Lung (tissue), 12 donors: Measurements from ENCODE around the gene RIMS4. TPM values are rescaled to one million over a fixed set of nuclear protein-coding genes. Genes with fewer than 3 reads are reported as not detected.

Experiments
- ATAC-seq: fragments of 200-7000 bp; cut with Tn5 transposase; one replicate; pipeline ENCODE4 v1.9.1; 2020; ENCODE audit warnings: moderate number of reproducible peaks; ENCODE audit not compliant: insufficient read depth, low FRiP score
- DNase-seq, 3 donors: peaks; one replicate each; pipeline ENCODE4 v3.0.0-alpha.2; 2013 to 2017
- H3K27ac ChIP-seq, 2 donors: one replicate each; pipeline ENCODE4 v1.5.1; 2013; ENCODE audit warnings: mild to moderate bottlenecking in 2 of 2, moderate library complexity in 2 of 2, control low read depth in 1 of 2, inconsistent platforms in 1 of 2, low read depth in 1 of 2, low read length in 1 of 2
- H3K27me3 ChIP-seq, 3 donors: one replicate each; pipeline ENCODE4 v1.5.1; 2013; ENCODE audit warnings: low read length in 2 of 3; ENCODE audit not compliant: control insufficient read depth in 3 of 3, insufficient read depth in 3 of 3
- H3K36me3 ChIP-seq, 4 donors: one replicate each; pipeline ENCODE4 v1.5.1; 2013; ENCODE audit warnings: low read length in 4 of 4, mild to moderate bottlenecking in 1 of 4, moderate library complexity in 1 of 4; ENCODE audit not compliant: control insufficient read depth in 4 of 4, insufficient read depth in 4 of 4
- H3K4me1 ChIP-seq, 5 donors: one replicate each; pipeline ENCODE4 v1.5.1; 2013; ENCODE audit warnings: low read length in 5 of 5, mild to moderate bottlenecking in 2 of 5, moderate library complexity in 1 of 5; ENCODE audit not compliant: control insufficient read depth in 5 of 5, insufficient read depth in 5 of 5
- H3K4me3 ChIP-seq: one replicate; pipeline ENCODE4 v1.5.1; 2013; ENCODE audit warnings: mild to moderate bottlenecking, control low read depth, moderate library complexity
- H3K9ac ChIP-seq, 2 donors: one replicate each; pipeline ENCODE4 v1.5.1; 2013; ENCODE audit warnings: low read length in 2 of 2, control low read depth in 1 of 2; ENCODE audit not compliant: insufficient read depth in 1 of 2
- H3K9me3 ChIP-seq, 4 donors: one replicate each; pipeline ENCODE4 v1.5.1; 2013; ENCODE audit warnings: low read length in 3 of 4, mild to moderate bottlenecking in 1 of 4, moderate library complexity in 1 of 4; ENCODE audit not compliant: control insufficient read depth in 4 of 4, insufficient read depth in 3 of 4
- WGBS, 2 donors: extraction: QIAGEN DNeasy Blood & Tissue Kit; methylation state at CpG; one replicate each; pipeline ENCODE4 v1.1.7; 2013; 5-methylcytosine and 5-hydroxymethylcytosine counted together
- polyA plus RNA-seq, 2 donors: library from polyadenylated mRNA; stranded (reverse); fragments of 200-250 nt; gene quantifications; one replicate each; pipeline ENCODE4 v1.2.1, GENCODE V29; 2013
- total RNA-seq, 2 donors: library from RNA; depleted of rRNA in 1 of 2; stranded (reverse); fragments of >200 nt in 1 of 2; gene quantifications; one replicate each; pipeline ENCODE4 v1.2.1, GENCODE V29; 2014 to 2021
- TF ChIP-seq, protein P1 (sequence below): IDR thresholded peaks from 2 replicates; pipeline ENCODE4 v1.5.1; 2012; ENCODE audit warnings: mild to moderate bottlenecking; ENCODE audit errors: control extremely low read depth, extremely low read depth
- donor health status: control.
- donor health status: control.
- donor health status: Bipolar disorder and iron deficiency.
- donor health status: healthy.
- donor health status: DM: yes; HTN: yes; CAD: no.

RIMS4 gene
- total and polyA plus RNA-seq, 4 donors: 0.43 to 5.6 (median 1.6) TPM

DNA sequence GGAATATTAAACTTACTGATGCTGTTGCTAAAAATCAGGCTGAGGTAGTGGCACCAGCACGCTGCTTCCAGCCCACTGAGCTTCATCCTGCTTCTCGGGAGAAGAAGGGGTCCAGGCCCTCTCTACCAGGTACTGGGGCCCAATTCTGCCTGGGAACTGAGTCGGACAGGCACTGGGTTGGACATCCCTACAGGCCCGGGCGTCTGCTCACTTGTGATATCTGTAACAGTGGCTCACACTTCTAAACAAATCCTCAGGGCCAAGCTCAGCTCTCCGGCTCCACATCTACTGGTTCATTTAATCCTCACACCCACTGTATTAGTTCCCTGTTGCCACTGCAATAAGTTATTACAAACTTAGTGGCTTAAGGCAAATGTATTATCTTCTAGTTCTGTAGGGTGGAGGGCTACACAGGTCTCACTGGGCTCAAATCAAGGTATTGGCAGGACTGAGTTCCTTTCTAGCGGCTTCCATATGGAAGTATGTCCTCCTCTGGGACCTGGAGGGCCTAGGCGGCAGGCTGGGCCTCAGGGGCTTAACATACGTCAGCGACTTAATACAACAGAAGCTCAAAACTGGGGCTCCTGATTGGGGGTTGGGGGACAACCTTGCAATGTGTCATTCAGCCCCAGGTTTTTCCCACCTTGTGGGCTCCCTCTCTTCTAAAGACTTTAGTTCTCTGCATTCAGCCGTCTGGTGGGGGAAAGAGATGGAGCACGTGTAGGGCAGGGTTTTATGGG lies 66.3 kb downstream of the RIMS4 start:
- Histone ChIP-seq H3K4me1 (peaks cover 0 to 20% (median 3%) of the 10 kb centered on the region in 5 donors), H3K9me3 (no peaks in the 10 kb centered on the region), H3K27me3 (peaks cover 0 to 14% (median 7%) of the 10 kb centered on the region in 3 donors), H3K4me3 (no peak overlapping the region), H3K9ac (no peak overlapping the region), H3K36me3 (no peaks in the 10 kb centered on the region), H3K27ac (no peak overlapping the region)
- TF ChIP-seq, protein P1, sequence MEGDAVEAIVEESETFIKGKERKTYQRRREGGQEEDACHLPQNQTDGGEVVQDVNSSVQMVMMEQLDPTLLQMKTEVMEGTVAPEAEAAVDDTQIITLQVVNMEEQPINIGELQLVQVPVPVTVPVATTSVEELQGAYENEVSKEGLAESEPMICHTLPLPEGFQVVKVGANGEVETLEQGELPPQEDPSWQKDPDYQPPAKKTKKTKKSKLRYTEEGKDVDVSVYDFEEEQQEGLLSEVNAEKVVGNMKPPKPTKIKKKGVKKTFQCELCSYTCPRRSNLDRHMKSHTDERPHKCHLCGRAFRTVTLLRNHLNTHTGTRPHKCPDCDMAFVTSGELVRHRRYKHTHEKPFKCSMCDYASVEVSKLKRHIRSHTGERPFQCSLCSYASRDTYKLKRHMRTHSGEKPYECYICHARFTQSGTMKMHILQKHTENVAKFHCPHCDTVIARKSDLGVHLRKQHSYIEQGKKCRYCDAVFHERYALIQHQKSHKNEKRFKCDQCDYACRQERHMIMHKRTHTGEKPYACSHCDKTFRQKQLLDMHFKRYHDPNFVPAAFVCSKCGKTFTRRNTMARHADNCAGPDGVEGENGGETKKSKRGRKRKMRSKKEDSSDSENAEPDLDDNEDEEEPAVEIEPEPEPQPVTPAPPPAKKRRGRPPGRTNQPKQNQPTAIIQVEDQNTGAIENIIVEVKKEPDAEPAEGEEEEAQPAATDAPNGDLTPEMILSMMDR: no peak
- ATAC-seq (no peak), DNase-seq (no peak)
- WGBS, 2 donors: 96 to 99% methylated on average over 12 of the region's 12 CpGs

DNA sequence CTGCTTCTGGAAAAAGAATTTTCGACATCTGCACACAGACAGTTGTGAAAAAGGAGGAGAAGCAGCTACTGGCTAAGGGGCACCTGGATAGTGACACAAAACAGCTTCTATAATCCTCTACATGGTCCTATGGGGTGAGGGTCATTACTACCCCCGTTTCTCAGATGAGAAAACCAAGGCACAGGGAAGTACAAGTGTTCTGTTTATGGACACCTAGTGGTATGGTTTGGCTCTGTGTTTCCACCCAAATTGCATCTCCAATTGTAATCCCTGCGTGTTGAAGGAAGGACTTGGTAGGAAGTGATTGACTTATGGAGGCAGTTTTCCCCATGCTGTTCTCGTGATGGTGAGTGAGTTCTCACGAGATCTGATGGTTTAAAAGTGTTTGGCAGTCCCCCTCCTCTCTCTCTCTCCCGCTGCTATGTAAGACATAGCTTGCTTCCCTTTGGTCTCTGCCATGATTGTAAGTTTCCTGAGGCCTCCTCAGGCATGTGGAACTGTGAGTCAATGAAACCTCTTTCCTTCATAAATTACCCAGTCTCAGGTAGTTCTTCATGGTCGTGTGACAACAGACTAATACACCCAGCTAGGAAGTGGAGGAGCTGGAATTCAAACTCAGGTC lies 67.2 kb downstream of the RIMS4 start:
- H3K4me1 ChIP-seq: peaks cover 0 to 21% (median 3%) of the 10 kb centered on the region in 5 donors
- ATAC-seq: no peak
- 78% methylated on average over 7 of the region's 7 CpGs for WGBS, 2 donors
- H3K9ac ChIP-seq: no peak overlapping the region
- H3K27ac ChIP-seq: no peak overlapping the region
- TF ChIP-seq, protein P1: no peak
- H3K9me3 ChIP-seq: no peaks in the 10 kb centered on the region
- H3K27me3 ChIP-seq: peaks cover 0 to 12% (median 5%) of the 10 kb centered on the region in 3 donors
- DNase-seq: no peak
- no peaks in the 10 kb centered on the region for H3K36me3 ChIP-seq
- no peak overlapping the region for H3K4me3 ChIP-seq

DNA sequence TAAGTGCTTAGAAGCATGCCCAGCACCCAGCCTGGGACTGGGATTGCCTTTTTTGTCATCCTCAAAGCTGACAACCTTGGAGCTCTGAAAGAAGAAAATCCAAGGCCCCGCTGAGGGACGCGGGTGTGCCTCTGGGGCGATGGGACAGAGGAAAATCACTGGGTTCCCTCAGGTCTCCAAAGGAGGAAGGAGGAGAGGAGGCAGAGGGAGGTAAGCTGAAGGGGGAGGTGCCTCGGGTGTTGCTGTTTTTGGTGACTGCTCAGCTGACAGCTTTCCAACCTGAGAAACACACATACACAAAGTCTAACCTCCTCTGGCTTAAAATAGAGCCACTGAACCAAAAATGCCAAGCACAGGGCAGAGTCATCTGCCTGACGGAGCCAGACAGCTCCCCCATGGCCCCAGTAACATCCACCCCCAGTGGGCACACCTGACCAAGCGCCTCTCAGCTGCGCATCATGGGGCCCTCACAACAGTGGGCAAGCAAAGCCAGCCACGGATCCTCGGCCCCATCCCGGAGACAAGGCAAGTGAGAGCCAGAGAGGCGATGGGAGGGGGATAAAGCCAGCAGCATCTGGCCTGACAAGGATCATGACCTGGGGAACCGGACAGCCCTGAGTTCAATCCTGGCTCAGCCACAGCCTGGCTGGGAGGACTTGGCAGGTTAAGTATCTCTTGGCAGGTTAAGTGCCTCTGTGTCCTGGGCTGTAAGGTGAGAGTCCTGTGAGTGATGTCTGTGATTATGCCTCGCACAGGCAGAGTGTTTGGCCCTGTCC lies 67.9 kb downstream of the RIMS4 start:
- no peak overlapping the region for H3K27ac ChIP-seq
- TF ChIP-seq, protein P1: no peak

More for the DNA sequence above, 67.9 kb downstream of the RIMS4 start:
- ATAC-seq (no peak), DNase-seq (no peak)
- peaks cover 0 to 21% (median 3%) of the 10 kb centered on the region in 5 donors for H3K4me1 ChIP-seq
- H3K36me3 ChIP-seq: no peaks in the 10 kb centered on the region
- no peak overlapping the region for H3K4me3 ChIP-seq
- WGBS, 2 donors: 83 to 91% methylated on average over 14 of the region's 14 CpGs
- H3K9ac ChIP-seq: no peak overlapping the region
- H3K27me3 ChIP-seq: peaks cover 0 to 12% (median 5%) of the 10 kb centered on the region in 3 donors
- no peaks in the 10 kb centered on the region for H3K9me3 ChIP-seq
